ENCODE results near the gene COG5.

Gene COG5

GRCh38 chr7:107596881-107597581, 33.3 kb upstream of the COG5 start:
- H3K4me3 ChIP-seq (ENCODE audit: insufficient read depth, low read depth, low read length, poor library complexity, severe bottlenecking) = no peak overlapping the region
- DNase-seq = no peak
- no peaks in the 10 kb centered on the region for H3K27me3 ChIP-seq (replicated peaks; ENCODE audit: control insufficient read depth, insufficient read depth, low read length, poor library complexity, severe bottlenecking)
- H3K36me3 ChIP-seq (ENCODE audit: control insufficient read depth, insufficient read depth, low read length) = no peaks in the 10 kb centered on the region
- no peaks in the 10 kb centered on the region for H3K4me1 ChIP-seq (ENCODE audit: control insufficient read depth, insufficient read depth, low read length, poor library complexity, severe bottlenecking)
- H3K9me3 ChIP-seq (ENCODE audit: control insufficient read depth, low read length) = no peaks in the 10 kb centered on the region
- H3K27ac ChIP-seq (ENCODE audit: insufficient read depth, low read length, poor library complexity, severe bottlenecking) = no peak overlapping the region

- H3K4me1 ChIP-seq (ENCODE audit: control insufficient read depth, insufficient read depth, low read length, poor library complexity, severe bottlenecking) = no peaks in the 10 kb centered on the region
- no peaks in the 10 kb centered on the region for H3K36me3 ChIP-seq (ENCODE audit: control insufficient read depth, insufficient read depth, low read length)
- no peaks in the 10 kb centered on the region for H3K27me3 ChIP-seq (replicated peaks; ENCODE audit: control insufficient read depth, insufficient read depth, low read length, poor library complexity, severe bottlenecking)
- H3K9me3 ChIP-seq (ENCODE audit: control insufficient read depth, low read length) = no peaks in the 10 kb centered on the region
- no peak for DNase-seq
- no peak overlapping the region for H3K27ac ChIP-seq (ENCODE audit: insufficient read depth, low read length, poor library complexity, severe bottlenecking)
- no peak overlapping the region for H3K4me3 ChIP-seq (ENCODE audit: insufficient read depth, low read depth, low read length, poor library complexity, severe bottlenecking)
Observed at GRCh38 chr7:107594961-107595737, 31.4 kb upstream of the COG5 start.

DNA sequence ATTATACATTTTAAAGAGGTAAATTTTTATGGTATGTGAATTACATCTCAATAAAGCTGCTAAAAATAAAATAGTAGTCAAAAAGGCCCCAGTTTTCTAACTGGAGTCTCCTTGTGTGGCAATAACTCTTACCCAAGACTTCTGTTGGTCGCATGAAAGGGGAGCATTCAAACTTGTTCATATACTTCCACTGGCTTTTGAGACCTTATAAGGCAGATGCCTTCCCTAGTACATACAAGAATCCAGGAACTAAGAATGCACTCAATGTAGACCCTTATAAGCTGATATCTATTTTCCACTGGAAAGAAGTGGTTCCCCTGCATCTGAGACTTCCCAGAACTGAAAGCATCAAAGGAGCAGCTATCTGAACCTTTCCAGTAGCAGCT, 29.3 kb upstream of the COG5 start:
- H3K9me3 ChIP-seq (ENCODE audit: control insufficient read depth, low read length) = no peaks in the 10 kb centered on the region
- no peak for DNase-seq
- H3K36me3 ChIP-seq (ENCODE audit: control insufficient read depth, insufficient read depth, low read length) = no peaks in the 10 kb centered on the region

GRCh38 chr7:107592361-107593024, 28.8 kb upstream of the COG5 start:
- H3K36me3 ChIP-seq (ENCODE audit: control insufficient read depth, insufficient read depth, low read length) = no peaks in the 10 kb centered on the region
- no peak for DNase-seq
- no peaks in the 10 kb centered on the region for H3K9me3 ChIP-seq (ENCODE audit: control insufficient read depth, low read length)
- no peaks in the 10 kb centered on the region for H3K4me1 ChIP-seq (ENCODE audit: control insufficient read depth, insufficient read depth, low read length, poor library complexity, severe bottlenecking)
- H3K4me3 ChIP-seq (ENCODE audit: insufficient read depth, low read depth, low read length, poor library complexity, severe bottlenecking) = no peak overlapping the region
- H3K27me3 ChIP-seq (replicated peaks; ENCODE audit: control insufficient read depth, insufficient read depth, low read length, poor library complexity, severe bottlenecking) = no peaks in the 10 kb centered on the region
- H3K27ac ChIP-seq (ENCODE audit: insufficient read depth, low read length, poor library complexity, severe bottlenecking) = no peak overlapping the region

More for the DNA sequence above, 29.3 kb upstream of the COG5 start:
- no peak overlapping the region for H3K4me3 ChIP-seq (ENCODE audit: insufficient read depth, low read depth, low read length, poor library complexity, severe bottlenecking)
- H3K27me3 ChIP-seq (replicated peaks; ENCODE audit: control insufficient read depth, insufficient read depth, low read length, poor library complexity, severe bottlenecking) = no peaks in the 10 kb centered on the region
- H3K4me1 ChIP-seq (ENCODE audit: control insufficient read depth, insufficient read depth, low read length, poor library complexity, severe bottlenecking) = no peaks in the 10 kb centered on the region
- H3K27ac ChIP-seq (ENCODE audit: insufficient read depth, low read length, poor library complexity, severe bottlenecking) = no peak overlapping the region

DNA sequence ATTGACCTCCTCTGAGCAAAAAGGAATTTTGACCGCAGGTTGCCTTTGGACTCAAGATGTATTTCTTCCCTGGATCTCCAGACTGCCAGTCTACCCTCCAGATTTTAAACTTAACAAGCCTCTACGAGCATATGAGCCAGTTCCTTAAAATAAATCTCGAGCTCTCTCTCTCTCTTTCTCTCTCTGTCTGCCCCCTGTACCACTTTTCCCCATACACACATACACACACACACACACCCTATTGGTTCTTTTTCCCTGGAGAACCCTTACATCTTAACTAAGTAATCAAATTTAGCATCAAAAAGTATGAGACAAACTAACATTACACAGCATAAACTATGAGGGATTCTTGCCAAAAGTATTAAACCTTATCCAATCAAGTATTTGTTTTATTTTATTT, 27.7 kb upstream of the COG5 start:
- no peaks in the 10 kb centered on the region for H3K36me3 ChIP-seq (ENCODE audit: control insufficient read depth, insufficient read depth, low read length)
- no peaks in the 10 kb centered on the region for H3K9me3 ChIP-seq (ENCODE audit: control insufficient read depth, low read length)
- no peak for DNase-seq
- no peak overlapping the region for H3K4me3 ChIP-seq (ENCODE audit: insufficient read depth, low read depth, low read length, poor library complexity, severe bottlenecking)
- H3K4me1 ChIP-seq (ENCODE audit: control insufficient read depth, insufficient read depth, low read length, poor library complexity, severe bottlenecking) = no peaks in the 10 kb centered on the region
- H3K27ac ChIP-seq (ENCODE audit: insufficient read depth, low read length, poor library complexity, severe bottlenecking) = no peak overlapping the region
- H3K27me3 ChIP-seq (replicated peaks; ENCODE audit: control insufficient read depth, insufficient read depth, low read length, poor library complexity, severe bottlenecking) = no peaks in the 10 kb centered on the region

GRCh38 chr7:107588529-107589130, 24.9 kb upstream of the COG5 start:
- DNase-seq = no peak
- no peak overlapping the region for H3K27ac ChIP-seq (ENCODE audit: insufficient read depth, low read length, poor library complexity, severe bottlenecking)
- H3K27me3 ChIP-seq (replicated peaks; ENCODE audit: control insufficient read depth, insufficient read depth, low read length, poor library complexity, severe bottlenecking) = no peaks in the 10 kb centered on the region
- H3K4me3 ChIP-seq (ENCODE audit: insufficient read depth, low read depth, low read length, poor library complexity, severe bottlenecking) = no peak overlapping the region
- H3K4me1 ChIP-seq (ENCODE audit: control insufficient read depth, insufficient read depth, low read length, poor library complexity, severe bottlenecking) = no peaks in the 10 kb centered on the region
- H3K36me3 ChIP-seq (ENCODE audit: control insufficient read depth, insufficient read depth, low read length) = peaks cover 6% of the 10 kb centered on the region
- no peaks in the 10 kb centered on the region for H3K9me3 ChIP-seq (ENCODE audit: control insufficient read depth, low read length)

DNA sequence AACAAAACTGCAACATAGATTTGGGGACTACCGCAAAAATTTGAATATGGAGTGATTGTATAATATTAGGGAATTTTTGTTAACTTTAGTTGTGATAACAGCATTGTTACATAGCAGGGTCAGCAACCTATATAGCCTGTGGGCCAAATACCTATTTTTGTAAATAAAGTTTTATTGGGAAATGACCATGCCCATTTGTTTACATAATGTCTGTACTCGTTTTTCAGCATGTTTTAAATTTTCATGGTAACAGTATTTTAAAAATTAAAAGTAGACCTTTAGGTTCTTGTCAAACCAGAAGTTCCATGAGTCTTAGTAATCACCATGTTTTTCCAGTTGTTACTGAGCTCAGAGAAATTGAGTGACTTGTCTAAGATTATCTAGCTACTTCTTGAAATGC, 21.0 kb upstream of the COG5 start:
- Histone ChIP-seq H3K9me3 (ENCODE audit: control insufficient read depth, low read length) (no peaks in the 10 kb centered on the region), H3K27me3 (replicated peaks; ENCODE audit: control insufficient read depth, insufficient read depth, low read length, poor library complexity, severe bottlenecking) (no peaks in the 10 kb centered on the region), H3K27ac (ENCODE audit: insufficient read depth, low read length, poor library complexity, severe bottlenecking) (no peak overlapping the region), H3K4me1 (ENCODE audit: control insufficient read depth, insufficient read depth, low read length, poor library complexity, severe bottlenecking) (no peaks in the 10 kb centered on the region), H3K36me3 (ENCODE audit: control insufficient read depth, insufficient read depth, low read length) (peaks cover 6% of the 10 kb centered on the region), H3K4me3 (ENCODE audit: insufficient read depth, low read depth, low read length, poor library complexity, severe bottlenecking) (no peak overlapping the region)
- no peak for DNase-seq

- Histone ChIP-seq H3K27me3 (replicated peaks; ENCODE audit: control insufficient read depth, insufficient read depth, low read length, poor library complexity, severe bottlenecking) (no peaks in the 10 kb centered on the region), H3K27ac (ENCODE audit: insufficient read depth, low read length, poor library complexity, severe bottlenecking) (no peak overlapping the region), H3K9me3 (ENCODE audit: control insufficient read depth, low read length) (no peaks in the 10 kb centered on the region), H3K4me1 (ENCODE audit: control insufficient read depth, insufficient read depth, low read length, poor library complexity, severe bottlenecking) (peaks cover 3% of the 10 kb centered on the region), H3K4me3 (ENCODE audit: insufficient read depth, low read depth, low read length, poor library complexity, severe bottlenecking) (no peak overlapping the region), H3K36me3 (ENCODE audit: control insufficient read depth, insufficient read depth, low read length) (peaks cover 6% of the 10 kb centered on the region)
- no peak for DNase-seq
Observed at GRCh38 chr7:107582875-107583274, 19.2 kb upstream of the COG5 start.

GRCh38 chr7:107581387-107582013, 17.8 kb upstream of the COG5 start:
- no peak overlapping the region for H3K27ac ChIP-seq (ENCODE audit: insufficient read depth, low read length, poor library complexity, severe bottlenecking)
- H3K4me3 ChIP-seq (ENCODE audit: insufficient read depth, low read depth, low read length, poor library complexity, severe bottlenecking) = no peak overlapping the region

More at GRCh38 chr7:107581387-107582013, 17.8 kb upstream of the COG5 start:
- Histone ChIP-seq H3K4me1 (ENCODE audit: control insufficient read depth, insufficient read depth, low read length, poor library complexity, severe bottlenecking) (peaks cover 3% of the 10 kb centered on the region), H3K27me3 (replicated peaks; ENCODE audit: control insufficient read depth, insufficient read depth, low read length, poor library complexity, severe bottlenecking) (no peaks in the 10 kb centered on the region), H3K36me3 (ENCODE audit: control insufficient read depth, insufficient read depth, low read length) (peaks cover 6% of the 10 kb centered on the region), H3K9me3 (ENCODE audit: control insufficient read depth, low read length) (no peaks in the 10 kb centered on the region)
- no peak for DNase-seq

Data from effector memory CD4-positive, alpha-beta T cell (primary cell).